Vagina (tissue), 2 donors: ENCODE data around the gene KPNA2. TPM values are rescaled to one million over a fixed set of nuclear protein-coding genes. Genes with fewer than 3 reads are reported as not detected.

Experiments
- DNase-seq, 2 donors: peaks; one replicate each; pipeline ENCODE4 v3.0.0-alpha.2; 2017; ENCODE audit errors: extremely low spot score in 2 of 2
- H3K27ac ChIP-seq: fragments of 200-600 bp; sonication (generic); one replicate; pipeline ENCODE4 v1.5.1; 2019
- H3K27me3 ChIP-seq: fragments of 200-600 bp; sonication (generic); one replicate; pipeline ENCODE4 v1.5.1; 2019
- H3K36me3 ChIP-seq, 2 donors: fragments of 200-600 bp; sonication (generic); one replicate each; pipeline ENCODE4 v1.5.1; 2017 to 2019
- H3K4me1 ChIP-seq: fragments of 200-600 bp; sonication (generic); one replicate; pipeline ENCODE4 v1.5.1; 2019
- H3K4me3 ChIP-seq, 2 donors: fragments of 200-600 bp; sonication (generic); 1 replicate in 1 of 2; 2 replicates in 1 of 2; pipeline ENCODE4 v1.5.1; 2016 to 2019
- H3K9me3 ChIP-seq: fragments of 200-600 bp; sonication (generic); one replicate; pipeline ENCODE4 v1.5.1; 2019
- POLR2A ChIP-seq, 2 donors: fragments of 450-650 bp; IDR thresholded peaks; one replicate each; pipeline ENCODE4 v1.6.1; 2017; ENCODE audit warnings: antibody characterized with exemption in 2 of 2, mild to moderate bottlenecking in 2 of 2, moderate library complexity in 2 of 2
- POLR2AphosphoS5 ChIP-seq, 2 donors: sonication (generic); formaldehyde crosslinking; IDR thresholded peaks; one replicate each; pipeline ENCODE4 v1.9.0; 2017; ENCODE audit warnings: antibody characterized with exemption in 2 of 2, mild to moderate bottlenecking in 2 of 2, low read depth in 1 of 2; ENCODE audit not compliant: insufficient read depth in 1 of 2
- intact Hi-C: fragments of 100-400 bp; cut with DNase I; formaldehyde crosslinking; loops from one replicate; pipeline ENCODE4 v1.15.1; 2023
- total RNA-seq: library from RNA; depleted of rRNA; stranded (reverse); fragments of >200 nt; gene quantifications from one replicate; pipeline ENCODE4 v1.2.3, GENCODE V29; 2016
- TF ChIP-seq, protein P1 (sequence below), 3 experiments: fragments of 450-650 bp in 2 of 3; fragments of 200-600 bp in 1 of 3; sonication (generic) in 1 of 3; IDR thresholded peaks; one replicate each; pipeline ENCODE4 v1.5.1; 2017 to 2019; ENCODE audit warnings: antibody characterized with exemption in 3 of 3, mild to moderate bottlenecking in 2 of 3, moderate library complexity in 2 of 3

KPNA2 gene
- total RNA-seq: 29.7 TPM

- peak in 1 of 2 donors; percentile 93 for TF ChIP-seq POLR2AphosphoS5 (IDR thresholded peaks at IDR 0.05; ENCODE audit: insufficient read depth in 1 of 2, low read depth in 1 of 2)
- peak in 1 of 2 donors; percentile 58 for TF ChIP-seq POLR2A (IDR thresholded peaks at IDR 0.05)
- TF ChIP-seq, protein P1, sequence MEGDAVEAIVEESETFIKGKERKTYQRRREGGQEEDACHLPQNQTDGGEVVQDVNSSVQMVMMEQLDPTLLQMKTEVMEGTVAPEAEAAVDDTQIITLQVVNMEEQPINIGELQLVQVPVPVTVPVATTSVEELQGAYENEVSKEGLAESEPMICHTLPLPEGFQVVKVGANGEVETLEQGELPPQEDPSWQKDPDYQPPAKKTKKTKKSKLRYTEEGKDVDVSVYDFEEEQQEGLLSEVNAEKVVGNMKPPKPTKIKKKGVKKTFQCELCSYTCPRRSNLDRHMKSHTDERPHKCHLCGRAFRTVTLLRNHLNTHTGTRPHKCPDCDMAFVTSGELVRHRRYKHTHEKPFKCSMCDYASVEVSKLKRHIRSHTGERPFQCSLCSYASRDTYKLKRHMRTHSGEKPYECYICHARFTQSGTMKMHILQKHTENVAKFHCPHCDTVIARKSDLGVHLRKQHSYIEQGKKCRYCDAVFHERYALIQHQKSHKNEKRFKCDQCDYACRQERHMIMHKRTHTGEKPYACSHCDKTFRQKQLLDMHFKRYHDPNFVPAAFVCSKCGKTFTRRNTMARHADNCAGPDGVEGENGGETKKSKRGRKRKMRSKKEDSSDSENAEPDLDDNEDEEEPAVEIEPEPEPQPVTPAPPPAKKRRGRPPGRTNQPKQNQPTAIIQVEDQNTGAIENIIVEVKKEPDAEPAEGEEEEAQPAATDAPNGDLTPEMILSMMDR (IDR thresholded peaks at IDR 0.05): no peak
- peaks cover 9% of the 10 kb centered on the region for H3K4me1 ChIP-seq
- peak within 1 kb of the TSS; percentile 85 for H3K27ac ChIP-seq
- peak; percentile 97 for DNase-seq
- H3K27me3 ChIP-seq: no peaks in the 10 kb centered on the region
- peaks cover 0 to 18% of the 10 kb centered on the region in 2 donors for H3K36me3 ChIP-seq
- intact Hi-C loops: loop anchor here (2.0 kb wide), 1 partner anchor 35 kb away; no protein-coding TSS in a partner anchor
- H3K9me3 ChIP-seq: no peaks in the 10 kb centered on the region
- peak within 1 kb of the TSS; percentile 96 for H3K4me3 ChIP-seq
Measured at GRCh38 chr17:68035523-68036303, at the start of gene KPNA2. KPNA2 (plus strand) TSS chr17:68035735; CDS start chr17:68037133, 1,398 bp downstream.

GRCh38 chr17:67990909-67991308 is 44.6 kb upstream of the KPNA2 start:
- no peak overlapping the region for H3K27ac ChIP-seq
- no peaks in the 10 kb centered on the region for H3K9me3 ChIP-seq
- no peak for DNase-seq
- H3K4me3 ChIP-seq: no peak overlapping the region
- intact Hi-C loops: no loop called here
- H3K36me3 ChIP-seq: no peaks in the 10 kb centered on the region
- no peaks in the 10 kb centered on the region for H3K27me3 ChIP-seq
- peaks cover 32% of the 10 kb centered on the region for H3K4me1 ChIP-seq
- TF ChIP-seq, protein P1 (IDR thresholded peaks at IDR 0.05): no peak
- TF ChIP-seq POLR2A (IDR thresholded peaks at IDR 0.05): no peak
- TF ChIP-seq POLR2AphosphoS5 (IDR thresholded peaks at IDR 0.05; ENCODE audit: insufficient read depth in 1 of 2, low read depth in 1 of 2): no peak

GRCh38 chr17:67992548-67993152 is 42.9 kb upstream of the KPNA2 start:
- DNase-seq: no peak
- TF ChIP-seq, protein P1 (IDR thresholded peaks at IDR 0.05): no peak
- TF ChIP-seq POLR2A (IDR thresholded peaks at IDR 0.05) (no peak), POLR2AphosphoS5 (IDR thresholded peaks at IDR 0.05; ENCODE audit: insufficient read depth in 1 of 2, low read depth in 1 of 2) (no peak)
- intact Hi-C loops: no loop called here

GRCh38 chr17:67993153-67993997 is 42.2 kb upstream of the KPNA2 start:
- intact Hi-C loops: no loop called here
- H3K9me3 ChIP-seq: no peaks in the 10 kb centered on the region
- H3K4me3 ChIP-seq: peak overlapping the region; percentile 70 to 77
- TF ChIP-seq, protein P1 (IDR thresholded peaks at IDR 0.05): no peak
- TF ChIP-seq POLR2AphosphoS5 (IDR thresholded peaks at IDR 0.05; ENCODE audit: insufficient read depth in 1 of 2, low read depth in 1 of 2): peak in 1 of 2 donors; percentile 50
- TF ChIP-seq POLR2A (IDR thresholded peaks at IDR 0.05): peak in 1 of 2 donors; percentile 68
- no peaks in the 10 kb centered on the region for H3K36me3 ChIP-seq
- peak overlapping the region; percentile 98 for H3K27ac ChIP-seq
- H3K27me3 ChIP-seq: no peaks in the 10 kb centered on the region
- peaks cover 37% of the 10 kb centered on the region for H3K4me1 ChIP-seq
- no peak for DNase-seq

More at GRCh38 chr17:67992548-67993152, 42.9 kb upstream of the KPNA2 start:
- H3K27ac ChIP-seq: peak overlapping the region; percentile 95
- peaks cover 37% of the 10 kb centered on the region for H3K4me1 ChIP-seq
- peak overlapping the region; percentile 57 to 69 for H3K4me3 ChIP-seq
- no peaks in the 10 kb centered on the region for H3K27me3 ChIP-seq
- no peaks in the 10 kb centered on the region for H3K9me3 ChIP-seq
- no peaks in the 10 kb centered on the region for H3K36me3 ChIP-seq
